IMR-90 (cell line): ENCODE data around the gene TEX48. TPM values are rescaled to one million over a fixed set of nuclear protein-coding genes. Genes with fewer than 3 reads are reported as not detected.

Experiments used
- ATAC-seq: fragments of 200-7000 bp; cut with Tn5 transposase; 2 replicates; pipeline ENCODE4 v1.9.1; 2020; ENCODE audit warnings: low read depth, mild to moderate bottlenecking, moderate library complexity
- BruUV-seq: library from RNA; stranded (reverse); fragments of 400-500 nt; replicated peaks from 2 replicates; lab custom pipeline; 2021; lab: Mats Ljungman, UMichigan
- CTCF ChIA-PET: fragments of 300-600 bp; formaldehyde crosslinking; extraction: SDS; loops from one replicate; lab custom pipeline; 2021; ENCODE audit warnings: antibody characterized with exemption; lab: Yijun Ruan, JAX
- POLR2A ChIA-PET: fragments of 300-600 bp; sonication (Branson Sonifier 250); formaldehyde crosslinking; loops from one replicate; lab custom pipeline; 2022; ENCODE audit warnings: antibody characterized with exemption; ENCODE audit not compliant: unreplicated experiment; lab: Charles Lee
- DNase-seq: peaks from one replicate; pipeline ENCODE4 v3.0.0; 2013
- H2AFZ ChIP-seq: replicated peaks from 2 replicates; pipeline ENCODE3; 2013; ENCODE audit warnings: low read length, mild to moderate bottlenecking; ENCODE audit not compliant: poor library complexity
- H2AK5ac ChIP-seq: 2 replicates; pipeline ENCODE4 v1.6.1; 2013; ENCODE audit warnings: low read depth, low read length, inconsistent platforms
- H2AK9ac ChIP-seq: replicated peaks from 2 replicates; pipeline ENCODE3; 2013; ENCODE audit warnings: mild to moderate bottlenecking, low read depth, low read length, moderate library complexity; ENCODE audit not compliant: poor library complexity
- H2BK120ac ChIP-seq: 2 replicates; pipeline ENCODE4 v1.6.1; 2013; ENCODE audit warnings: low read depth, low read length, inconsistent platforms
- H2BK15ac ChIP-seq: 3 replicates; pipeline ENCODE4 v1.6.1; 2013; ENCODE audit warnings: low read depth, low read length, inconsistent platforms
- H2BK20ac ChIP-seq: 2 replicates; pipeline ENCODE4 v1.6.1; 2013; ENCODE audit warnings: low read depth, mild to moderate bottlenecking, inconsistent platforms, low read length, moderate library complexity
- H2BK5ac ChIP-seq: 2 replicates; pipeline ENCODE4 v1.6.1; 2013; ENCODE audit warnings: mild to moderate bottlenecking, low read depth, low read length, inconsistent platforms; ENCODE audit not compliant: poor library complexity, severe bottlenecking
- H3K14ac ChIP-seq: replicated peaks from 2 replicates; pipeline ENCODE4 v1.6.1; 2013; ENCODE audit warnings: low read depth, low read length, inconsistent platforms
- H3K18ac ChIP-seq: 2 replicates; pipeline ENCODE4 v1.6.1; 2013; ENCODE audit warnings: low read depth, low read length, control low read depth
- H3K23ac ChIP-seq: 2 replicates; pipeline ENCODE4 v1.6.1; 2013; ENCODE audit warnings: low read depth, low read length, inconsistent platforms
- H3K27ac ChIP-seq: 2 replicates; pipeline ENCODE4 v1.5.1; 2013; ENCODE audit warnings: mild to moderate bottlenecking, control low read depth, low read length; ENCODE audit not compliant: insufficient read depth
- H3K27me3 ChIP-seq: 2 replicates; pipeline ENCODE4 v1.6.1; 2013; ENCODE audit warnings: low read length; ENCODE audit not compliant: control insufficient read depth, insufficient read depth
- H3K36me3 ChIP-seq: 2 replicates; pipeline ENCODE4 v1.6.1; 2013; ENCODE audit warnings: low read length, mixed read lengths; ENCODE audit not compliant: control insufficient read depth, insufficient read depth
- H3K4ac ChIP-seq: 2 replicates; pipeline ENCODE4 v1.6.1; 2013; ENCODE audit warnings: low read depth, low read length, inconsistent platforms
- H3K4me1 ChIP-seq: 2 replicates; pipeline ENCODE4 v1.6.1; 2013; ENCODE audit warnings: low read length, mixed read lengths; ENCODE audit not compliant: control insufficient read depth, insufficient read depth
- H3K4me2 ChIP-seq: 2 replicates; pipeline ENCODE4 v1.6.1; 2013; ENCODE audit warnings: low read depth, mild to moderate bottlenecking, control low read depth, low read length, moderate library complexity
- H3K4me3 ChIP-seq: 2 replicates; pipeline ENCODE4 v1.5.1; 2013; ENCODE audit warnings: low read depth, mild to moderate bottlenecking, control low read depth, low read length, moderate library complexity; ENCODE audit not compliant: insufficient read depth
- H3K56ac ChIP-seq: 2 replicates; pipeline ENCODE4 v1.6.1; 2013; ENCODE audit warnings: low read length, inconsistent platforms; ENCODE audit not compliant: insufficient read depth; ENCODE audit errors: extremely low read depth
- H3K79me1 ChIP-seq, 2 experiments: 2 replicates each; pipeline ENCODE4 v1.6.1; 2013; ENCODE audit warnings: low read length in 2 of 2, inconsistent platforms in 1 of 2, low read depth in 1 of 2
- H3K9ac ChIP-seq: 2 replicates; pipeline ENCODE4 v1.6.1; 2013; ENCODE audit warnings: low read depth, low read length, control low read depth
- H3K9me1 ChIP-seq: 2 replicates; pipeline ENCODE4 v1.6.1; 2013; ENCODE audit warnings: low read length, inconsistent platforms; ENCODE audit not compliant: insufficient read depth
- H3K9me3 ChIP-seq: 2 replicates; pipeline ENCODE4 v1.6.1; 2013; ENCODE audit warnings: low read length; ENCODE audit not compliant: control insufficient read depth, insufficient read depth
- H4K20me1 ChIP-seq: 2 replicates; pipeline ENCODE4 v1.6.1; 2013; ENCODE audit warnings: low read length, inconsistent platforms; ENCODE audit not compliant: insufficient read depth
- H4K5ac ChIP-seq: 2 replicates; pipeline ENCODE4 v1.6.1; 2013; ENCODE audit warnings: mild to moderate bottlenecking, low read depth, low read length, control low read depth
- H4K8ac ChIP-seq, 2 experiments: 2 replicates each; pipeline ENCODE4 v1.6.1; 2013; ENCODE audit warnings: low read depth in 2 of 2, low read length in 2 of 2, control low read depth in 1 of 2, inconsistent platforms in 1 of 2
- H4K91ac ChIP-seq: 2 replicates; pipeline ENCODE4 v1.6.1; 2013; ENCODE audit warnings: low read depth, low read length, inconsistent platforms; ENCODE audit not compliant: insufficient read depth
- BHLHE40 ChIP-seq: fragments of 150-350 bp; IDR thresholded peaks from 2 replicates; pipeline ENCODE4 v1.6.1; 2016; ENCODE audit warnings: mild to moderate bottlenecking, low read depth, low read length
- CEBPB ChIP-seq: IDR thresholded peaks from 2 replicates; pipeline ENCODE4 v1.6.1; 2012; ENCODE audit warnings: low read depth, low read length, improper control_type of control experiment
- CHD1 ChIP-seq: IDR thresholded peaks from 2 replicates; pipeline ENCODE4 v1.6.1; 2012; ENCODE audit warnings: low read depth, low read length, improper control_type of control experiment
- FOS ChIP-seq: fragments of 150-350 bp; IDR thresholded peaks from 2 replicates; pipeline ENCODE4 v1.6.1; 2016; ENCODE audit warnings: low read depth, low read length
- MAFK ChIP-seq: IDR thresholded peaks from 2 replicates; pipeline ENCODE4 v1.6.1; 2012; ENCODE audit warnings: low read depth, low read length, improper control_type of control experiment
- MAZ ChIP-seq: IDR thresholded peaks from 2 replicates; pipeline ENCODE4 v1.6.1; 2012; ENCODE audit warnings: low read depth, mild to moderate bottlenecking, low read length, improper control_type of control experiment, moderate library complexity, borderline replicate concordance
- MXI1 ChIP-seq: IDR thresholded peaks from 2 replicates; pipeline ENCODE4 v1.6.1; 2012; ENCODE audit warnings: low read depth, mild to moderate bottlenecking, low read length, moderate library complexity, borderline replicate concordance
- RAD21 ChIP-seq: IDR thresholded peaks from 2 replicates; pipeline ENCODE4 v1.6.1; 2012; ENCODE audit warnings: low read length, improper control_type of control experiment
- RCOR1 ChIP-seq: IDR thresholded peaks from 2 replicates; pipeline ENCODE4 v1.6.1; 2012; ENCODE audit warnings: mild to moderate bottlenecking, low read length, improper control_type of control experiment; ENCODE audit not compliant: insufficient replicate concordance
- RFX5 ChIP-seq: IDR thresholded peaks from 2 replicates; pipeline ENCODE4 v1.8.0; 2012; ENCODE audit warnings: low read depth, mild to moderate bottlenecking, low read length, moderate library complexity
- SMC3 ChIP-seq: fragments of 150-350 bp; IDR thresholded peaks from 2 replicates; pipeline ENCODE4 v1.6.1; 2016; ENCODE audit warnings: low read depth, mild to moderate bottlenecking, antibody characterized with exemption, low read length, moderate library complexity
- WGBS, 2 experiments: methylation state at CpG; one replicate each; pipeline versions ENCODE4 v1.1.5 to v1.1.7; 2013; ENCODE audit warnings: missing lambda C conversion rate in 2 of 2; ENCODE audit not compliant: insufficient read length in 1 of 2; ENCODE audit errors: extremely low coverage in 2 of 2; 5-methylcytosine and 5-hydroxymethylcytosine counted together
- dilution Hi-C: fragments of 300-500 bp; cut with HindIII; formaldehyde crosslinking; loops from one replicate; pipeline ENCODE4 v1.14.3; 2018; ENCODE audit warnings: low sequenced_read_pairs; ENCODE audit not compliant: unreplicated experiment
- in situ Hi-C: fragments of 300-500 bp; cut with MboI; formaldehyde crosslinking; loops from 3 replicates; pipeline ENCODE4 v1.14.3; 2019; ENCODE audit warnings: low sequenced_read_pairs, inconsistent platforms, mixed read lengths
- intact Hi-C: fragments of 100-400 bp; cut with micrococcal nuclease; formaldehyde crosslinking; loops from 2 replicates; pipeline ENCODE4 v1.10.0; 2022
- polyA plus RNA-seq, 3 experiments: library from polyadenylated mRNA; depleted of rRNA; stranded (reverse); fragments of >200 nt; gene quantifications; 2 replicates each; pipeline ENCODE4 v1.2.3, GENCODE V29; 2012; ENCODE audit warnings: low replicate concordance in 1 of 3
- total RNA-seq: library from RNA; depleted of rRNA; stranded (reverse); fragments of >200 nt; gene quantifications from 2 replicates; pipeline ENCODE4 v1.2.3, GENCODE V29; 2012
- TF ChIP-seq, protein P1 (sequence below): fragments of 150-350 bp; IDR thresholded peaks from 2 replicates; pipeline ENCODE4 v1.6.1; 2017; ENCODE audit warnings: mild to moderate bottlenecking, antibody characterized with exemption, low read length, low read depth
- TF ChIP-seq, protein P2 (sequence below): fragments of 150-350 bp; IDR thresholded peaks from 2 replicates; pipeline ENCODE4 v1.6.1; 2016; ENCODE audit warnings: low read depth, mild to moderate bottlenecking, low read length, moderate library complexity, borderline replicate concordance

Gene TEX48
- total and polyA plus RNA-seq, 2 of the 4 experiments (the other 2 are of a cell fraction), result not detected

DNA sequence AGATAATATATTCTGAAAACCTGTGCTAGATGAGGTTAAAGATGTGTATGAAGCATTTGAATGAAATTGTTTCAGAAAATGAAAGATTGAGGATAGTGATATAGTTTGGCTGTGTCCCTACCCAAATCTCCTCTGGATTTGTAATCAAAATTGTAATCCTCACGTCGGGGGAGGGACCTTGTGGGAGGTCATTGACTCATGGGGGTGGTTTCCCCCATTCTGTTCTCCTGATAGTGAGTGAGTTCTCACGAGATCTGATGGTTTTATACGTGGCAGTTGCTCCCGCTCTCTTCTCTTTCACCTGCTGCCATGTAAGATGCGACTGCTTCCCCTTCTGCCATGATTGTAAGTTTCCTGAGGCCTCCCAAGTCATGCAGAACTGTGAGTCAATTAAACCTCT lies 2.0 kb upstream of the TEX48 start:
- no peak overlapping the region for H2BK15ac ChIP-seq
- no peak overlapping the region for H3K14ac ChIP-seq
- no peak for ATAC-seq
- H2BK20ac ChIP-seq, result no peak overlapping the region
- no peaks in the 10 kb centered on the region for H3K27me3 ChIP-seq
- no peak overlapping the region for H3K23ac ChIP-seq
- H4K20me1 ChIP-seq, result no peaks in the 10 kb centered on the region
- H3K9ac ChIP-seq, result no peak overlapping the region
- no peak overlapping the region for H4K5ac ChIP-seq
- DNase-seq, result no peak
- no CpG with 5 or more reads among the region's 6 CpGs for WGBS, 2 experiments
- H3K4me1 ChIP-seq, result no peaks in the 10 kb centered on the region
- ChIA-PET POLR2A (no interaction called here), CTCF (interaction anchor here (1.0 to 1.4 kb wide), 2 partner anchors 9 to 223 kb away, joined by 3 read pairs; no protein-coding TSS in a partner anchor)
- in situ Hi-C loops (no loop called here), intact Hi-C loops (loop anchor here (5.0 kb wide), 1 partner anchor 838 kb away; no protein-coding TSS in a partner anchor), dilution Hi-C loops (no loop called here)
- TF ChIP-seq CHD1, result no peak
- no peak for TF ChIP-seq FOS
- TF ChIP-seq MXI1, result no peak
- no peak for TF ChIP-seq RFX5
- TF ChIP-seq SMC3, result no peak
- TF ChIP-seq, protein P1, sequence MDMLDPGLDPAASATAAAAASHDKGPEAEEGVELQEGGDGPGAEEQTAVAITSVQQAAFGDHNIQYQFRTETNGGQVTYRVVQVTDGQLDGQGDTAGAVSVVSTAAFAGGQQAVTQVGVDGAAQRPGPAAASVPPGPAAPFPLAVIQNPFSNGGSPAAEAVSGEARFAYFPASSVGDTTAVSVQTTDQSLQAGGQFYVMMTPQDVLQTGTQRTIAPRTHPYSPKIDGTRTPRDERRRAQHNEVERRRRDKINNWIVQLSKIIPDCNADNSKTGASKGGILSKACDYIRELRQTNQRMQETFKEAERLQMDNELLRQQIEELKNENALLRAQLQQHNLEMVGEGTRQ, result no peak
- no peak for TF ChIP-seq MAFK
- no peak for TF ChIP-seq CEBPB
- TF ChIP-seq RCOR1, result no peak
- TF ChIP-seq, protein P2, sequence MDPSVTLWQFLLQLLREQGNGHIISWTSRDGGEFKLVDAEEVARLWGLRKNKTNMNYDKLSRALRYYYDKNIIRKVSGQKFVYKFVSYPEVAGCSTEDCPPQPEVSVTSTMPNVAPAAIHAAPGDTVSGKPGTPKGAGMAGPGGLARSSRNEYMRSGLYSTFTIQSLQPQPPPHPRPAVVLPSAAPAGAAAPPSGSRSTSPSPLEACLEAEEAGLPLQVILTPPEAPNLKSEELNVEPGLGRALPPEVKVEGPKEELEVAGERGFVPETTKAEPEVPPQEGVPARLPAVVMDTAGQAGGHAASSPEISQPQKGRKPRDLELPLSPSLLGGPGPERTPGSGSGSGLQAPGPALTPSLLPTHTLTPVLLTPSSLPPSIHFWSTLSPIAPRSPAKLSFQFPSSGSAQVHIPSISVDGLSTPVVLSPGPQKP, result no peak
- no peak for TF ChIP-seq RAD21
- TF ChIP-seq BHLHE40, result no peak
- no peak for TF ChIP-seq MAZ
- no peak overlapping the region for H3K27ac ChIP-seq
- H2BK120ac ChIP-seq, result no peak overlapping the region
- H3K4me2 ChIP-seq, result no peak overlapping the region
- no peak overlapping the region for H3K4me3 ChIP-seq
- H4K91ac ChIP-seq, result no peak overlapping the region
- no peaks in the 10 kb centered on the region for H3K79me1 ChIP-seq
- H2AFZ ChIP-seq, result no peak overlapping the region
- no peaks in the 10 kb centered on the region for H3K36me3 ChIP-seq
- no peak overlapping the region for H2AK9ac ChIP-seq
- no peak overlapping the region for H2BK5ac ChIP-seq
- H4K8ac ChIP-seq, result no peak overlapping the region
- H2AK5ac ChIP-seq, result no peak overlapping the region
- H3K18ac ChIP-seq, result no peak overlapping the region
- H3K9me3 ChIP-seq, result no peaks in the 10 kb centered on the region
- H3K9me1 ChIP-seq, result 0 out of 2 replicates have a peak, but pooled peaks cover 3% of the 10 kb centered on the region
- BruUV-seq, result no TSS peak
- no peak overlapping the region for H3K4ac ChIP-seq
- H3K56ac ChIP-seq, result no peak overlapping the region
